GM19455 (cell line): ENCODE data around the gene SLC31A1.
"Not testable (repeated sequence)": the region's sequence is repeated elsewhere in the genome, so short reads cannot be mapped to it uniquely, and the experiment has no call there.

ENCODE experiments used
- ATAC-seq: cut with Tn5 transposase; IDR thresholded peaks from one replicate; pipeline ENCODE4 v1.9.1; 2021; ENCODE audit not compliant: unreplicated experiment

The SLC31A1 gene

DNA sequence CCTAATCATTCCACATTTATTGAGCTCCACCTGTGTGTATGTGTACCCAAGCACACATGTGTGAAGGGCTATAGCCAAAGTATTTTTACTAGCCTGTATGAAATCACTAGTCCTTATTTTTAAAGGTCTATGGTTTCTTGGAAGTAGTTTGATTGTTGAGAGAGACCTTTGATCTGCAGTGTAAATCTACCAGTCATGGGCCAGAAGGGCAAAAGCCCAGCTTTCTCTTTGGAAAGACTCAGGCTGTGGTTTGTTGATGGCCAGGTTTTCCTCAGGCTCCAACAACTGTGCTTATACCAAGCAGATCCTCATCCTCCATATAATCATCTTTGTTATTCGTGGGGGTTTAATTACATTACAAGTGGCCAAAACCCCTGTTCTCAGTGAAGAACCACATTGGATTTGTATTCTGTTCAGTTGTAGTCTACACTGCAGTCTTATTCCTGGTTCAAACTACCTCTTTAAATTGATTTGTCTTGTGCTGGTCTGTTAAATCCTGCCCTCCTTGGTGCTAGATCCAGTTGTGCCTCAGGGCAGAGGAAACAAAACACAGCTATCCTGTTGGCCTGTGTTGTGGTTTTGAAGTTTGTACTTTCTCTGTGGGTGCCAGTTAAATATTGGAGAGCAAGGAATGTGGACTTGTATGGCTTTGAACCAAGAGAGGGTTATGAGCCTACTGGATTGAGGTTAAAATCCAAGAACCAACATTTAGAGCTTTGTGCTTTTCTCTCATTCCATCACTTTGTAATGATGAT lies 40.8 kb downstream of the SLC31A1 start:
- no peak for ATAC-seq

DNA sequence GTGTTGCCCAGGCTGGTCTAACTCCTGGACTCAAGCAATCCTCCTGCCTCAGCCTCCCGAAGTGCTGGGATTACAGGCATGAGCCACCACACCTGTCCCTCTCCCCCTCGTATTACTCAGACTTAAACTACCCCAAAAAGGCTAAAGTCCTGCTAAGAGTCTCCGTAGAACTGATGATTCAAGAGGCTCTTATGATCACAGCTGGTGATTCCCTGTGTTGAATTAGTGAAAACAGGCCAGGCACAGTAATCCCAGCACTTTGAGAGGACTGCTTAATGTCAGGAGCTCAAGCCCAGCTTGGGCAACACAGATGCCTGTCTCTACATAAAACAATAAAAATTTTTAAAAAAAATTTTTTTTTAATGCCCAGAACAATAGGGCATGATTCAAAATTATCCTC lies 44.8 kb downstream of the SLC31A1 start:
- ATAC-seq = no peak

DNA sequence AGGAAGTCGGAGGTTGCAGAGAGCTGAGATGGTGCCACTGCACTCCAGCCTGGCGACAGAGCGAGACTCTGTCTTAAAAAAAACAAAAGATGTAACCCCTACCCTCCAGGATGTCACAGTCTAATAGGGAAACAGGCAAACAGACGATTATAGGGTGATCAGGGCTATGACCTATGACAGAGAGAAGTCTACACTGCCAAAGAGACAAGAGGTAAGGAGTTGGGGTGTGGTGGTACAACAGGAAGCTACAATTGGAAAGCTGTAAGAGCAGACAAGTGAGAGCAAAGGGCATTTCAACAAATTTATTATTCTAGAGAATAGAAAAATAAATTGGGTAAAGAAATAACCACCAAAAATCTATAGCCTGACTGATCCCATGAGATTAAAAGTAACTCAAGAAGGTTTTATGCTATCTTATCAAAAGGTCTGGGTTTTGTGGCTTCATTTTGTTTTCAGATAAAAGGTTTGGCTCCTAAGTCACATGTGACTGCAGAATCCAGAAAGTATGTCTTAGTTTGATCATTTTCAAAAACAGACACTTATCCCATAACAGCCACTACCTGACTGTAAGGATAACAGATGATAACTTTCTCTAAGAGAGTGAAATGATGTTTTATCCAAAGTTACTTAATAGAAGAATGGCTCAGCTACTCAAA lies 46.7 kb downstream of the SLC31A1 start:
- ATAC-seq = no peak

DNA sequence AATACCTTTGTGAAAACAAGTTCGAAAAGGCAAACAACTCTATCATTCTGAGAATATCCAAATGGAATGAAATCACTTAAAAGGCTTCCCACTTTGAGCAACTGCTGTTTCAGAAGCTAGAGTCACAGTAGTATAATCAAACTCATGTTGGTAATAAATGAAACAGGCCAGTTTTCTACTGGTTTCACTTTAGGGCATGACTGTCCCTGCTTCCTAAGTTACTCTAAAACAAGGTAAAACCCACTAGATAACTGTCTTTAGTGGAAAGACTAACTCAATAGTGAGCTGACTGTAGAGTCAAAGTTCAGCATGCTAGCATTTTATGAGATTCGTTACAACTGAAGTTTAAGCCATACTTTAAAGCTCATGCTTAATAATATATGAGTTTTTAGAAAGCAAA lies 48.0 kb downstream of the SLC31A1 start:
- ATAC-seq = no peak

DNA sequence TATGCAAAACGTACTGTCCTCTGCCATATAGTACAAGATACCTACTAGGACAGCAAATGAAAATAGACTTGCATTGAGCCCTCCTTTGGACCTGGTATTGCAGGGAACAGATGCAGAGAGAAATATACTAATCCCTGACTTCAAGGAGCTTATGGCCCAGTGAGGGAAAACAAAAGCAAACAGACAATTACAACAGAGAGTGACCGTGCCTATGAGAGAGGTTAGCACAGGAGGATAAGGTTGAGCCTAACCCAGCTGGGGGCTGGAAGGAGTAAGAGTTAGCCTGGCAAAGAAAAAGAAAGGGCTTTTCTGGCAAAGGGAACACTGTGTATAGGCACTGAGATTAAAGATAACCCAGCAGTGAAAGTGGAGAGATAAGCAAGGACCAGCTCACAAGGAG lies 48.5 kb downstream of the SLC31A1 start:
- ATAC-seq = no peak

DNA sequence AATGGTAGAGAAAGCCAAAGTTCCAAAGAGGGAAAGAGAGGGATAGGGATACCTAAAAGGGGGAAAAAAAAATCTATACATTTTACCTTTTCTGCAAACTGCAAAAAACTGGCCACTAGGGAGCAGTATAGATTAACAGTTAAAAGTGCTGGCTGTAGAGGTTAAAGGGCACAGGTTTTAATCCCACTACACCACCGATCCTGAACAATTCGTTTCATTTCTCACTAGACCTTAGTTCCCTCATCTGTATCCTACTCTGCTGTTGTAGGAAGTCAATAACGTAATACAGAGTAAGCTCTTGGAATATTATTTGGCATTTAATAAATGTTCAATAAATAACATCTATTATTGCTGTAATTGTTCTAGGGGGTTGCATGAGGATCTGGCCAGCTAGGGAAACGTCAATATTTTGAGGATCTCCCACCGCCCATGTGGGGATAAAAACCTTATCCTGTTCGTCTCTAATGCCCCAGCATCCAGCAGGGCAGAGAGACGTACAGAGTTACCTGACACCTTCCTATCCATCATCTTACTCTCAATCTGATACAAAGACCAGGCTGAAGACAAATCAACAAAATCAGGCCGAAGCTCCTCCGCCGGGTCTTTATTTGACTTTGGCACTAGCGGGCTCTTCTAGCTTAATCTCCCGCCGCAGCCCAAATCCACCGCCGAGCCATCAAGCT lies 53.3 kb downstream of the SLC31A1 start:
- peak; percentile 15 for ATAC-seq

DNA sequence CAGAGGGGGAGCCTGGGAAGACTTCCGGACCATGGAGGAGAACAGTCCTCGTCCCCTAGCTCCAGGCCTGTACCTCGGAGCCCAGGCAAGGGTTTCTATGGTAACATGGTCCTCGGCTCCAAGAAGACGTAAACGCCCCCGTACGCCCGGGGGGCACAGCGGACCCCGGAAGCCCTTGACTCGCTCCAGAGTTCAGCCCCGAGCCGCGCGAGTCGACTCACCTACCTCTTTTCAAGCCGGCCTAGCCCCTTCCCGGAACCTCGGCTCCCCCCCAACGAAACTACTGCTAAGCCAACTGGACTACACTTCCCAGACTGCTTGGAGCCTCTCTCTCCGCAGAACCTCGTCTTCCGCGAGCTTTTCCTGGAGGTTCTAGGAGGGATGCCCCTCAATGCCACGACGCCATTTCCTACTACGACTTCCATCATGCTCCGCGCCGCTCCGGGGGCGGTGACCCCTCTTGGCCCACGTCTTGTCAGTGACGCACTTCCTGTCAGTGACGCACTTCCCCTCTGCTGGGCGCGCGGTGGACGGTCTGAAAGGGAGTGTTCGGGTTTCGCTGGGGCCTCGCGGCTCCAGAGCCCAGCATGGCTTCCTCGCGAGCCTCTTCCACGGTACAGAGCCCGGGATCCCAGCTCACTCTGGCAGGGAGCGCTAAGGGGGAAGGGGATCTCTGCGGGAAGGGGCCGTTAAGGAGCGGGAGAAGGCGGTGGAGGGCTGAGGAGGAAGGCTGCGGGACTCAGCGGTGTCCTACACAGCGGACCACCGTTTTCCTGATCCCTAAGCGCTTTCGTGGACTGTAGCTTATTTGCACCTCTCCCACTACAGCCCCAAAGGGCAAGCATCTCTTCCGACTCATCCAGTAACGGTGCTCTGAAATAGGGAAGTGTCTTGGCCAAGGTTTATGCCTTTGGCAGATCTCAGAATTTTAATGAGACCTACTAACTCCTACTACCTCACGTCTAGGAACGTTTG lies 54.1 kb downstream of the SLC31A1 start, which contains the start of the genes CDC26 and PRPF4:
Gene CDC26 (minus strand): TSS at position 416 of the 975 bp plus-strand sequence. CDS start 3,065 bp downstream, outside the sequence.
Gene PRPF4 (plus strand): TSS at position 502 of the 975 bp plus-strand sequence. CDS start 86 bp downstream, at position 588.
- ATAC-seq = peak; percentile 99

DNA sequence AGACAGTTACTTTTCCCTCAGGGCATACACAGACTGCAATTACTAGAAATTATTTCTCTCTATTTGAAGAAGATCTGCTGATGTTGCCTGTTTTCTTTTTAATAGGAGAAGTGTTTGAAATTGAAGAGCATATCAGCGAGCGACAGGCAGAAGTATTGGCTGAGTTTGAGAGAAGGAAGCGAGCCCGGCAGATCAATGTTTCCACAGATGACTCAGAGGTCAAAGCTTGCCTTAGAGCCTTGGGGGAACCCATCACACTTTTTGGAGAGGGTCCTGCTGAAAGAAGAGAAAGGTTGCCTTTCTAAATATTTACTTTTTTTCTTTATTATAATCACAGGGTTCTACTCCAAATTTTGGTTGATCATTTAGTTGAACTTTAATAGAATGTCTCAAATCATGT lies 57.5 kb downstream of the SLC31A1 start:
- ATAC-seq = no peak

DNA sequence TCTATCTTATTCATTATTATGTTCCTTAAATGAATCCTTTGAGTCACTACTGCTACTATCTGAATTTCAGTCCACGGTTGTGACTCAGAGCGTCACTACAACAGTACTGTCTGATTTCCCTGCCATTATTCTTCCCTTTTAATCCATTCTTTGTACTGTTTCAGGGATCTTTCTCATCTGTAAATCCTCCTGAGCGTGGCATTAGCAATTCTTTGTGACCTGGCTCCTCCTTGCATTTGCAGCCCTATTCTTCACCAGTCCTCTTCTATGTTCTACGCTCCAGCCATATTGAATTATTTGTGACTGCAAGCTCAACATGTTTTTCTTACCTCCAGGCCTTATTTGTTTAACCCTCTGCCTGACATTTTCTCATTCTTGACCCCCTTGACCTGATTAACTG lies 60.0 kb downstream of the SLC31A1 start:
- ATAC-seq = no peak

DNA sequence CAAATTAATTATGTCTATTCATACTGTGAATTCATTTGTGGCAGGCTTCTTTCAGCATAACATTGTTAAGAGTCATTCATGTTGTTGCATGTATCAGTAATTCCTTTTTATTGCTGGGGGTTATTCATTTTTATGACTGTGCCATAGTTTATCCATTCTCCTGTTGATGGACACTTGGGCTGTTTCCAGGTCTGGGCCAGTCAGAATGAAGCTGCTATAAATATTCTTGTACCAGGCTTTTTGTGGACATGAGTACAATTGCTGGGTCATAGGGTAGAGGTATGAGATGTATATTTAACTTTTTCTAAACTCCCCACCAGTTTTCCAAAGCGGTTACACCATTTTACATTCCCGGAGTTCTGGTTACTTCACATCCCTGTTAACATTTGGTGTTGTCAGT lies 67.7 kb downstream of the SLC31A1 start:
- no peak for ATAC-seq

DNA sequence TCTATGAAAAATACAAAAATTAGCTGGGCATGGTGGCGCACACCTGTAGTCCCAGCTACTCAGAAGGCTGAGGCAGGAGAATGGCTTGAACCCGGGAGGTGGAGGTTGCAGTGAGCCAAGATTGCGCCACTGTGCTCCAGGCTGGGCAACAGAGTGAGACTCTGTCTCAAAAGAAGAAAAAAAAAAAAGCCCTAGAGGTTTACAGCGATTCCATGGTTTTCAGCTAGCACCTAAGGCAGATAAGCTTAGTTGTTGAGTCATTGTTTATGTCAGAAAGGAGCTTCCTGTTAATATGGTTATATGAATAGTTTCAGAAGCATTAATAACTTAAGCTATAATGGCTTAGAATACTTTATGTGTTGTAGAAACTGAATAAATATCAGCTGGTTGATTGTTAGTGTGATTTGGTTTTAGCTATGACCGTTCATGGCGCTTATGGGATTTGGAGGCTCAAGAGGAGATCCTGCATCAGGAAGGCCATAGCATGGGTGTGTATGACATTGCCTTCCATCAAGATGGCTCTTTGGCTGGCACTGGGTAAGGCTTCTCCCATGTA lies 68.8 kb downstream of the SLC31A1 start:
- no peak for ATAC-seq

DNA sequence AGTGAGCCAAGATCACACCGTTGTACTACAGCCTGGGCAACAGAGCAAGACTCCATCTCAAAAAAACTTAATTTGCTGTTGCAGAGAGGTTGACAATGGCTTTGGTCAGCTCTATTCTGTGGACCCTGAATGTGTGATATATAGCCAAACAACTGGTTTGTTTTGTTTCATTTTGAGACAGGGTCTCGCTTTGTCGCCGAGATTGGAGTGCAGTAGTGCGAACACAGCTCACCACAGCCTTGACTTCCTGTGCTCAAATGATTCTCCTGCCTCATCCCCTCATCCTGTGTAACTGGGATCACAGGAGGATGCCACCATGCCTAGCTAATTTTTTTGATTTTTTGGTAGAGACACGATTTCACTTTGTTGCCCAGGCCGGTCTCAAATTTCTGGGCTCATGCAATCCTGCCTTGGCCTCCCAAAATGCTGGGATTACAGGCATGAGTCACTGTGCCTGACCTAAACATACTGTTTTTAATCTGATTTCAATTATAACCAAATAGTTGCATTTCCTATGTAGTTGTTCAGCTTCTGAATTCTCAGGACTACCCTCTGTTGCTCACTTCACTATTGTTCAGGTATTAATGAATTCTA lies 72.0 kb downstream of the SLC31A1 start:
- no peak for ATAC-seq

DNA sequence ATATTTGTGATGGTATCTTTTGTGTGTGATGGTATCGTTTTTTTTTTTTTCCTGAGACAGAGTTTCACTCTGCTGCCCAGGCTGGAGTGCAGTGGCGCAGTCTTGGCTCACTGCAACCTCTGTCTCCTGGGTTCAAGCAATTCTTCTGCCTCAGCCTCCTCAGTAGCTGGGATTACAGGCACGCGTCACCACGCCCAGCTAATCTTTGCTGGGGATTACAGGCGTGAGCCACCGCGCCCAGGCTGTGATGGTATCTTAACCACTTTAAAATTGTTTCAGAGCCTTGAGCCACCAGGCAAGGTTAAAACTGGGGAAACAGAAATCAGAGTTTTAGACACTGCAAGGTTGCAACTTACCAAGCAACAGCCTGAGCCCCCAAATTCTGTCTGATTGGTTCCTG lies 74.9 kb downstream of the SLC31A1 start:
- not testable (repeated sequence) for ATAC-seq

DNA sequence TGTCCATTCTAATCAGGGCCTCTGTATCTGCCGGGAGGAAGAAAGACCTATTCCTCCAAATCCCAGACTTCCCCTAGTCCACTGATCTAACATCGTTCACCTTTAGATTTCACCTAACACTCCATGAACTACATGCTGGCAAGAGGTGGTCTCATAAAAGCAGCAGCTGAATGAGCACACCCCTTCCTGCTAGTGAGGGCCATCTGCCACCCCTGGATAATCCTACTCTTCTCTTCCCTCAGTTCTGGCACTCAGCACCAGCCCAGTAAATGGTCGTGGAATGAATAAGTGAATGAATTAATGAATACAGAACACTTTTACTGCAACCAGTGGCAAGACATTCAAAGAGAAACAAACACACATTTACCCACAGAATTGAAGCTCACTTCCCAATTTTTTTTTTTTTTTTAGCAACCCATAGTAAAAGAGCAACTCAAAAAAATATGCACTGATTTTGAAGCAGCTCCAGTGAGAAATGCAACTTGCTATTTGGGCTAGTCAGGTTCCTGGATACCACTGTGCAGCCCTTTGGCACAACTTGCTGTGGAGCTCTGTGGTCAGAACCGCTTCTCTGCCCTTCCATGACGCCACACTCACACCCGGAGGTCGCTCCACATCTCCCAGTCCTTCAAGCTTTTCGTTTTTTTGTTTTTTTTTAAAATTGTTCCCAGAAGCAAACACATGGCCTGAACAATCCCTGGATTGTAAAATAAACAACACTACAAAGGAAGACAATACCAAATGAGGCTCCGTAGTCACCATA lies 75.6 kb downstream of the SLC31A1 start:
- ATAC-seq = no peak

DNA sequence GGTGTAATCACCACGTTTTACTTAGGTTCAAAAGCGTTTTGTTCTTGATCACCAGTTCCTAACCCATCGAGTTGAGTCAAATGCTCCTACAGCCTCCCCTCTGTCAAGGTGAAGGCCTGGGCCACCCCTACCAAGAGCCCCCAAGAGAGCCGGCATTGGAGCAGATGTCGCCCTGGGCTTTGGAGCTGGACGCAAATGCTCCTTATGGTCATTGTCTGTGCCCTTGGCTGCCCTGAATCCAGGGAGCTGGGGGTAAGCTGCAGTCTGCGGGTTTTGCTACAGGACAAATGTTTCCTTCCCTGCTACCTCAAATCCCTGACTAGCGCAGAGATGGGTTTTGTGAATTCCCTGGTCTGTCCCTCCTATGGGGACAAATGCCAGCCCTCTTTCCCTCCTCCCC lies 77.0 kb downstream of the SLC31A1 start:
- ATAC-seq = no peak

DNA sequence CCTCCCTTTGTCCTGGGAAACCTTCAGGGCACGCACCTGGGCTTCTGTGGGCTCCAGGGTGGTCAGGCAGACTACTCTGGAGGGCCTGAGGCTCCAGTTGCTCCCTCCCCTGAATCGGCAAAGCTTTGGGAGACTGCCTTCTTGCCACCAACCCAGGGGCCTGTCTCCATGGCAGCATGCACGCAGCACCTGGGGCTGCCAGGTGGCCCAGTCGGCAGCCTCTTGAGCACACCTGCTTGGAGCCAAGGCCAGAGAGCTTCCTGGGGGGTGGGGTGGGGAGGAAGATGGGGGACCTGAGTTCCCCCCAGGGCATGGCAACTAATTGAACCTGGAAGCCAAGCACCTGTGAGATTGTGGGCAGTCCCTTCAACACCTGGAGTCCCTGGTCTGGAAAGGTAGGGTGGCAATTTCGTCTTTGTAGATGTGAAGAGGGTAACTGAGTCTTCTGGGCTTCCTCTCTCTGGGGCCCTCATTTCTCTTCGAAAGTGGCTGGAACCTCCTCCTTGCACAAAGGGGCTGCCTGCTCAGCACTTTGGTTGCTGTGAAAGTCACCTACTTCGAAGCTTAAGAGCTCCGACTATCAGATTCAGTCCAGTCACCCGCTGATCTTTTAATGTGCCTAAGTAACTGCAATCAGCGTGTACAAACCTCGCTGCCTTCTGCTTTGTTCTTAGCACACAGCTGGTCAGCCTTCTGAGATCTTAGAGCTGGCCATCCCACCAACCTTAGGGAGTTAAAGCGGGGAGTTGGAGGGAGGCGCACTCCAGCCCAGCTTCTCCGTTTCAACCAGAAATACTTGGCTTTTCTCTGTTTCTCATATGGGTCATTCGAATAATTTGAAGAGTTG lies 77.8 kb downstream of the SLC31A1 start:
- no peak for ATAC-seq

DNA sequence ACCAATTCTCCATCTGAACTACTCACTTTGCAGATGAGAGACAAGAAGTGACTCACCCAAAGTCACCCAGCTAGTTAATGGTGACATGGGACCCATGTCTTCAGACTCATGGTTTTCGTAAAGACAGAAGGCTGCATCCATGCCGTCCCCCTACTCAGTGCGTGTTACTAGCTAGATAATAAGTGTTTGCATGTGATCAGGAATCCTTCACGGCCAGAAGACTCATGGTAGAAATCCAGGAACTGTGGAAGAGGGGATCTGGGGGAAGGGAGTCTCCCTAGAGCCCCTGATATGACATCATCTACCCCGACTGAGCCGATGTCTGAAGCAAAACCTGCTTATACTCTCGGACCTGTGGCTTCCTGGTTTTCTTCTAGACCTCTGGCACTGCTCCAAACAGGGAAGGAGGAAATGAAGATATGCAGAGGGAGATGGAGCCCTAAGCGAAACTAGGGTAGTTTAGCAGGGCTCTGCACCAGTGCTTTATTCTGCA lies 78.5 kb downstream of the SLC31A1 start:
- no peak for ATAC-seq

DNA sequence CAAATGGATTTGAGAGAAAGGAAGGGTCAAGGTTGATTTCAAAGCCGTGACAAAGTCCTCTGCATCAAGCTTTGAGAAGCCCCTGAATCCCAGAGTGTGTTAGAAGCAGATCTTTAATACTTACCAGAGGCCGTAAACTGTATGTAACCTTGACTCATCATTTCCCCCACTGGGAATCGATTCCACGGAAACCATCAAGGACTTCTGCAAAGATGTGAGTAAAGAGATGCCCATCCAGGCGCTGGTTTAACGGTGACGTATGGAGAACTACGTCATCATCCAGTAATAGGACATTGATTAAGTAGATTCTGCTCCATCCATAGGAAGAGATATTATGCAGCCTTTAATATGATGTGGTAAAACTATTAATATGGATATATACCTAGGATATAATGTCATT lies 80.2 kb downstream of the SLC31A1 start:
- ATAC-seq = no peak
